NCI-H1417 treated with DMSO at 0.1 percent for 48 hours (cell line): ENCODE measurements around the gene RPS6KA2.
A peak's percentile ranks its signal among the peaks of the same experiment; 100 is the strongest.

Experiments used
- DNase-seq: peaks from one replicate; lab custom pipeline; 2025; lab: John Stamatoyannopoulos, UW

Gene RPS6KA2

GRCh38 chr6:166627033-166627874 is at the start of gene RPS6KA2:
Gene RPS6KA2, minus strand, starts transcription at chr6:166627251. Its CDS starts 232 bp downstream, at chr6:166627019.
- peak; percentile 99 for DNase-seq

GRCh38 chr6:166676270-166676860 is 49.3 kb upstream of the RPS6KA2 start:
- no peak for DNase-seq

- DNase-seq, result no peak
Observed at GRCh38 chr6:166675736-166676135, 48.7 kb upstream of the RPS6KA2 start.

- DNase-seq, result no peak
Observed at GRCh38 chr6:166673309-166673708, 46.3 kb upstream of the RPS6KA2 start.

GRCh38 chr6:166672624-166673206 is 45.7 kb upstream of the RPS6KA2 start:
- no peak for DNase-seq

GRCh38 chr6:166672146-166672545 is 45.1 kb upstream of the RPS6KA2 start:
- no peak for DNase-seq

- DNase-seq, result no peak
Observed at GRCh38 chr6:166671434-166672081, 44.5 kb upstream of the RPS6KA2 start.

- no peak for DNase-seq
Observed at GRCh38 chr6:166670894-166671293, 43.8 kb upstream of the RPS6KA2 start.

GRCh38 chr6:166670013-166670412 is 43.0 kb upstream of the RPS6KA2 start:
- DNase-seq, result no peak

GRCh38 chr6:166667796-166668610 is 41.0 kb upstream of the RPS6KA2 start:
- DNase-seq, result no peak

- no peak for DNase-seq
Observed at GRCh38 chr6:166664135-166664534, 37.1 kb upstream of the RPS6KA2 start.

GRCh38 chr6:166663568-166663967 is 36.5 kb upstream of the RPS6KA2 start:
- no peak for DNase-seq

- no peak for DNase-seq
Observed at GRCh38 chr6:166662690-166663089, 35.6 kb upstream of the RPS6KA2 start.

- no peak for DNase-seq
Observed at GRCh38 chr6:166661327-166662085, 34.5 kb upstream of the RPS6KA2 start.

- no peak for DNase-seq
Observed at GRCh38 chr6:166660157-166660688, 33.2 kb upstream of the RPS6KA2 start.

- no peak for DNase-seq
Observed at GRCh38 chr6:166659581-166659980, 32.5 kb upstream of the RPS6KA2 start.

GRCh38 chr6:166658792-166659150 is 31.7 kb upstream of the RPS6KA2 start:
- no peak for DNase-seq

GRCh38 chr6:166658115-166658791 is 31.2 kb upstream of the RPS6KA2 start:
- no peak for DNase-seq

GRCh38 chr6:166657531-166657930 is 30.5 kb upstream of the RPS6KA2 start:
- no peak for DNase-seq
